GM12878 (cell line): Measurements from ENCODE around the gene CEP19. TPM values are rescaled to one million over a fixed set of nuclear protein-coding genes. Genes with fewer than 3 reads are reported as not detected.

ENCODE experiments used
- ATAC-seq: fragments of 200-7000 bp; cut with Tn5 transposase; 3 replicates; pipeline ENCODE4 v1.9.1; 2020; ENCODE audit warnings: mild to moderate bottlenecking, moderate library complexity
- BruUV-seq: library from RNA; stranded (reverse); fragments of 400-500 nt; replicated peaks from 2 replicates; lab custom pipeline; 2021; lab: Mats Ljungman, UMichigan
- CTCF ChIA-PET: fragments of 300-600 bp; sonication (Branson Sonifier 250); formaldehyde crosslinking; extraction: SDS; loops from one replicate; lab custom pipeline; 2021; ENCODE audit warnings: inconsistent platforms; lab: Yijun Ruan, JAX
- POLR2A ChIA-PET: fragments of 350-600 bp; formaldehyde crosslinking; extraction: SDS; loops from one replicate; lab custom pipeline; 2021; ENCODE audit warnings: inconsistent platforms; lab: Charles Lee
- RAD21 ChIA-PET: fragments of 300-600 bp; sonication (Branson Sonifier 250); formaldehyde crosslinking; loops from one replicate; lab custom pipeline; 2023; ENCODE audit warnings: antibody characterized with exemption; ENCODE audit not compliant: unreplicated experiment; lab: Charles Lee
- SMC1A ChIA-PET: fragments of 300-600 bp; sonication (Branson Sonifier 250); formaldehyde crosslinking; loops from one replicate; lab custom pipeline; 2023; ENCODE audit not compliant: unreplicated experiment, uncharacterized antibody; lab: Charles Lee
- DNase-seq: peaks from one replicate; pipeline ENCODE4 v3.0.0-alpha.2; 2011; ENCODE audit warnings: low read depth, low spot score
- FAIRE-seq: peaks from 3 replicates; lab custom pipeline; 2011; peaks lifted over from hg19 to GRCh38; lab: Jason Lieb, UNC
- H2AFZ ChIP-seq: 2 replicates; pipeline ENCODE4 v1.6.0; 2011; ENCODE audit warnings: low read depth, low read length, control low read depth; ENCODE audit not compliant: control insufficient read depth
- H3K27ac ChIP-seq: 2 replicates; pipeline ENCODE4 v1.5.1; 2011; ENCODE audit warnings: control low read depth; ENCODE audit not compliant: control insufficient read depth, insufficient read depth
- H3K27me3 ChIP-seq, 2 experiments: replicated peaks in 1 of 2; 2 replicates each; pipeline versions ENCODE4 v1.6.0 to v1.6.1; 2011; ENCODE audit warnings: low read length in 1 of 2; ENCODE audit not compliant: control insufficient read depth in 2 of 2, insufficient read depth in 2 of 2
- H3K36me3 ChIP-seq, 2 experiments: 2 replicates each; pipeline ENCODE4 v1.5.1; 2011; ENCODE audit warnings: low read length in 1 of 2; ENCODE audit not compliant: control insufficient read depth in 2 of 2, insufficient read depth in 2 of 2
- H3K4me1 ChIP-seq: 2 replicates; pipeline ENCODE4 v1.6.1; 2011; ENCODE audit warnings: mild to moderate bottlenecking, low read length, moderate library complexity, mixed read lengths; ENCODE audit not compliant: control insufficient read depth, insufficient read depth
- H3K4me2 ChIP-seq: 2 replicates; pipeline ENCODE4 v1.6.0; 2011; ENCODE audit warnings: control low read depth; ENCODE audit not compliant: control insufficient read depth, insufficient read depth
- H3K4me3 ChIP-seq: fragments of 200-600 bp; sonication (generic); 2 replicates; pipeline ENCODE4 v1.5.1; 2016
- H3K79me2 ChIP-seq: 2 replicates; pipeline ENCODE4 v1.6.0; 2011; ENCODE audit warnings: low read length; ENCODE audit not compliant: control insufficient read depth, insufficient read depth
- H3K9ac ChIP-seq: 2 replicates; pipeline ENCODE4 v1.8.0; 2011; ENCODE audit warnings: low read length, control low read depth, mixed read lengths; ENCODE audit not compliant: control insufficient read depth, insufficient read depth
- H3K9me3 ChIP-seq: replicated peaks from 3 replicates; pipeline ENCODE4 v1.5.1; 2011; ENCODE audit warnings: mild to moderate bottlenecking, low read length; ENCODE audit not compliant: control insufficient read depth, insufficient read depth
- H4K20me1 ChIP-seq: 2 replicates; pipeline ENCODE4 v1.6.0; 2011; ENCODE audit not compliant: control insufficient read depth, insufficient read depth
- BCLAF1 ChIP-seq: fragments of 450-650 bp; IDR thresholded peaks from 2 replicates; pipeline ENCODE4 v1.6.1; 2017; ENCODE audit warnings: antibody characterized with exemption, mild to moderate bottlenecking, moderate library complexity
- ETV6 ChIP-seq, 2 experiments: fragments of 450-650 bp in 1 of 2; IDR thresholded peaks in 1 of 2; conservative IDR thresholded peaks in 1 of 2; 2 replicates each; pipeline ENCODE4 v1.6.1; 2014; ENCODE audit warnings: antibody characterized with exemption in 1 of 2, borderline replicate concordance in 1 of 2, low read depth in 1 of 2, mild to moderate bottlenecking in 1 of 2, moderate library complexity in 1 of 2
- EZH2 ChIP-seq: IDR thresholded peaks from 2 replicates; pipeline ENCODE4 v1.6.1; 2012; ENCODE audit warnings: low read depth, mild to moderate bottlenecking, control low read depth, inconsistent platforms, low read length, borderline replicate concordance; ENCODE audit not compliant: control insufficient read depth
- MTA3 ChIP-seq: IDR thresholded peaks from 2 replicates; pipeline ENCODE4 v1.6.1; 2012; ENCODE audit warnings: low read length, inconsistent platforms, borderline replicate concordance
- NFYA ChIP-seq: IDR thresholded peaks from 2 replicates; pipeline ENCODE4 v1.6.1; 2011; ENCODE audit warnings: low read depth, mild to moderate bottlenecking, low read length, improper control_type of control experiment, borderline replicate concordance
- RELA ChIP-seq: fragments of 450-650 bp; IDR thresholded peaks from 2 replicates; pipeline ENCODE4 v1.8.0; 2014; ENCODE audit warnings: borderline replicate concordance; ENCODE audit not compliant: partially characterized antibody
- RUNX3 ChIP-seq: IDR thresholded peaks from 2 replicates; pipeline ENCODE4 v1.6.1; 2012; ENCODE audit warnings: low read length, inconsistent platforms
- WGBS: methylation state at CpG from one replicate; pipeline ENCODE4 v1.1.6; 2016; ENCODE audit warnings: low lambda C conversion rate; ENCODE audit not compliant: insufficient replicate concordance, insufficient coverage; ENCODE audit errors: missing lambda C conversion rate; 5-methylcytosine and 5-hydroxymethylcytosine counted together
- in situ Hi-C: fragments of 300-500 bp; cut with MboI; formaldehyde crosslinking; loops from 9 replicates; pipeline ENCODE4 v1.14.3; 2018; ENCODE audit warnings: mixed read lengths
- intact Hi-C: fragments of 100-400 bp; cut with micrococcal nuclease; formaldehyde crosslinking; loops from one replicate; pipeline ENCODE4 v1.14.2; 2022; ENCODE audit not compliant: unreplicated experiment
- polyA plus RNA-seq, 11 experiments: library from polyadenylated mRNA; depleted of rRNA in 4 of 11; unstranded in 6 of 11; stranded (reverse) in 5 of 11; fragments of >200 nt; fragmentation: Nextera tagmentation in 4 of 11; fragmentation: Illumina TruSeq in 1 of 11; extraction: Ambion mirVana in 4 of 11; extraction: Trizol in 1 of 11; gene quantifications; 1 replicate in 1 of 11; 2 replicates in 10 of 11; pipeline versions ENCODE4 v1.2.1 to v1.2.3, GENCODE V29; 2011 to 2016; ENCODE audit warnings: inconsistent platforms in 2 of 11, missing spikeins in 2 of 11, low read depth in 1 of 11
- total RNA-seq, 4 experiments: library from RNA; depleted of rRNA in 3 of 4; stranded (reverse); fragments of >200 nt in 3 of 4; fragmentation: Illumina TruSeq in 1 of 4; extraction: Trizol in 1 of 4; gene quantifications; 2 replicates each; pipeline versions ENCODE4 v1.2.1 to v1.2.3, GENCODE V29; 2013 to 2021

Gene CEP19
- total and polyA plus RNA-seq, 10 of the 15 experiments (the other 5 are each of a cell fraction or from before 2014, with no cell fraction given): 1.9 to 5.9 (median 2.7) TPM

- TF ChIP-seq EZH2: no peak
- no peak for TF ChIP-seq BCLAF1
- TF ChIP-seq NFYA: no peak
- TF ChIP-seq MTA3: no peak
- TF ChIP-seq RELA: no peak
These were observed 23.7 kb upstream of the CEP19 start (continued) for GRCh38 chr3:196735751-196736150.

- SMC1A ChIA-PET: interaction anchor here (0.9 to 1.5 kb wide), 3 partner anchors 13 to 30 kb away, joined by 3 to 5 read pairs (median 3); partner anchors contain the start of gene PAK2
- no peaks in the 10 kb centered on the region for H3K79me2 ChIP-seq
- no peak overlapping the region for H3K4me3 ChIP-seq
- in situ Hi-C loops: no loop called here
- FAIRE-seq (no peak), ATAC-seq (no peak)
- no peak overlapping the region for H3K27ac ChIP-seq
- H4K20me1 ChIP-seq: no peaks in the 10 kb centered on the region
- CTCF ChIA-PET: no interaction called here
- H3K4me1 ChIP-seq: no peaks in the 10 kb centered on the region
- no peak for TF ChIP-seq ETV6 (conservative IDR thresholded peaks at IDR 0.05 in 1 of 2, IDR thresholded peaks at IDR 0.05 in 1 of 2; ENCODE audit: borderline replicate concordance in 1 of 2, low read depth in 1 of 2)
- 0 out of 2 replicates have a peak, but pooled peaks have one; percentile 25 for TF ChIP-seq RUNX3
- TF ChIP-seq, all 136 proteins: peak for 1
- WGBS: 69% methylated on average over 7 of the region's 7 CpGs
- Histone ChIP-seq H2AFZ (no peak overlapping the region), H3K27me3 (no peaks in the 10 kb centered on the region), H3K9me3 (no peaks in the 10 kb centered on the region), H3K36me3 (peaks cover 0 to 5% of the 10 kb centered on the region in 2 experiments; a peak in 1 of 4 replicates), H3K9ac (no peak overlapping the region), H3K4me2 (no peak overlapping the region)
- no TSS peak for BruUV-seq
- RAD21 ChIA-PET: interaction anchor here (1.4 kb wide), 1 partner anchor 9 kb away, joined by 4 read pairs; no protein-coding TSS in a partner anchor
- intact Hi-C loops: no loop called here
- POLR2A ChIA-PET: interaction anchor here (0.5 kb wide), 1 partner anchor 138 kb away, joined by 3 read pairs; no protein-coding TSS in a partner anchor
- DNase-seq: no peak
These were observed 15.0 kb upstream of the CEP19 start for GRCh38 chr3:196726788-196727675.
